Right lobe of liver (tissue), 6 donors: ENCODE results near the gene ARVCF. TPM values are rescaled to one million over a fixed set of nuclear protein-coding genes. Genes with fewer than 3 reads are reported as not detected.
A peak's percentile ranks its signal among the peaks of the same experiment; 100 is the strongest.

Source experiments
- ATAC-seq, 4 donors: fragments of 200-7000 bp; cut with Tn5 transposase; one replicate each; pipeline ENCODE4 v1.9.1; 2020; ENCODE audit warnings: mild to moderate bottlenecking in 4 of 4, moderate library complexity in 4 of 4
- DNase-seq, 3 donors: peaks; one replicate each; pipeline ENCODE4 v3.0.0-alpha.2; 2020
- H3K27ac ChIP-seq, 3 donors: fragments of 200-600 bp; one replicate each; pipeline ENCODE4 v1.8.0; 2022
- H3K27me3 ChIP-seq, 2 donors: fragments of 200-600 bp; one replicate each; pipeline ENCODE4 v1.8.0; 2022
- H3K36me3 ChIP-seq, 4 donors: fragments of 200-600 bp; sonication (generic) in 1 of 4; one replicate each; pipeline versions ENCODE4 v1.5.1 to v1.8.0; 2017 to 2022; ENCODE audit warnings: control low read depth in 1 of 4
- H3K4me1 ChIP-seq, 4 donors: fragments of 200-600 bp; sonication (generic) in 1 of 4; one replicate each; pipeline versions ENCODE4 v1.5.1 to v1.8.0; 2017 to 2022; ENCODE audit warnings: control low read depth in 1 of 4
- H3K4me3 ChIP-seq, 3 donors: fragments of 200-600 bp; one replicate each; pipeline ENCODE4 v1.8.0; 2022
- H3K9me3 ChIP-seq, 4 donors: fragments of 200-600 bp; sonication (generic) in 1 of 4; one replicate each; pipeline versions ENCODE4 v1.5.1 to v1.8.0; 2017 to 2022; ENCODE audit warnings: control low read depth in 1 of 4
- CTCF ChIP-seq, 4 donors: fragments of 200-600 bp in 3 of 4; fragments of 450-650 bp in 1 of 4; IDR thresholded peaks; one replicate each; pipeline versions ENCODE4 v1.5.1 to v1.8.0; 2016 to 2022; ENCODE audit warnings: antibody characterized with exemption in 4 of 4, mild to moderate bottlenecking in 2 of 4
- POLR2A ChIP-seq: fragments of 450-650 bp; IDR thresholded peaks from one replicate; pipeline ENCODE4 v1.6.1; 2017; ENCODE audit warnings: antibody characterized with exemption, mild to moderate bottlenecking
- whole genome bisulfite sequencing: methylation state at CpG from one replicate; pipeline ENCODE4 v1.1.6; 2018; ENCODE audit warnings: low coverage, low lambda C conversion rate; ENCODE audit not compliant: insufficient coverage; ENCODE audit errors: missing lambda C conversion rate; 5-methylcytosine and 5-hydroxymethylcytosine counted together
- intact Hi-C, 2 donors: fragments of 100-400 bp; cut with DNase I; formaldehyde crosslinking; loops; one replicate each; pipeline versions ENCODE4 v1.11.2 to v1.14.1; 2022
- total RNA-seq, 6 experiments: library from RNA; depleted of rRNA in 2 of 6; stranded (reverse); fragments of >200 nt in 2 of 6; fragmentation: NEBNext Ultra II Directional in 3 of 6; extraction: Animal tissue kit (Norgen Biotek cat#: 25700) in 3 of 6; gene quantifications; one replicate each; pipeline versions ENCODE4 v1.1.0 to v1.2.4, GENCODE V29; 2016 to 2023
- donor health status: DM: no; HTN: yes; CAD: no.
- donor health status: DM: no; HTN: no; CAD: no.
- donor health status: DM: no; HTN: no; CAD: no.
- donor health status: DM: no; HTN: yes; CAD: no.
- donor health status: DM: no; HTN: yes; CAD: no.

Gene ARVCF
- total RNA-seq, 6 experiments from 2014 or later, result 11.5 to 40.9 (median 20.7) TPM

- Histone ChIP-seq H3K36me3 (no peaks in the 10 kb centered on the region), H3K4me1 (peaks cover 0 to 10% (median 4%) of the 10 kb centered on the region in 4 donors), H3K27ac (peak overlapping the region in 1 of 3 donors; percentile 10), H3K9me3 (no peaks in the 10 kb centered on the region), H3K4me3 (no peak overlapping the region), H3K27me3 (no peaks in the 10 kb centered on the region)
- ATAC-seq (no peak), DNase-seq (peak in 2 of 3 donors; percentile 15 to 40)
- intact Hi-C loops, result no loop called here
- WGBS, result 72% methylated on average over 4 of the region's 11 CpGs
- TF ChIP-seq POLR2A (no peak), CTCF (IDR thresholded peaks at IDR 0.05) (no peak)
Measured at GRCh38 chr22:19984851-19985811, 31.5 kb downstream of the ARVCF start.

GRCh38 chr22:19984201-19984753 lies 32.3 kb downstream of the ARVCF start:
- DNase-seq (peak in 2 of 3 donors; percentile 50 to 65), ATAC-seq (peak in 1 of 4 donors; percentile 72)
- Histone ChIP-seq H3K4me3 (no peak overlapping the region), H3K36me3 (no peaks in the 10 kb centered on the region), H3K4me1 (peaks cover 0 to 10% (median 4%) of the 10 kb centered on the region in 4 donors), H3K9me3 (no peaks in the 10 kb centered on the region), H3K27me3 (no peaks in the 10 kb centered on the region), H3K27ac (peak overlapping the region in 1 of 3 donors; percentile 10)
- no peak for TF ChIP-seq POLR2A
- TF ChIP-seq CTCF (IDR thresholded peaks at IDR 0.05), result no peak
- intact Hi-C loops, result no loop called here
- WGBS, result 50% methylated on average over 2 of the region's 19 CpGs

- DNase-seq (peak in 2 of 3 donors; percentile 20 to 35), ATAC-seq (no peak)
- Histone ChIP-seq H3K36me3 (no peaks in the 10 kb centered on the region), H3K9me3 (no peaks in the 10 kb centered on the region), H3K27me3 (no peaks in the 10 kb centered on the region), H3K4me1 (peaks cover 0 to 10% (median 4%) of the 10 kb centered on the region in 4 donors), H3K27ac (peak overlapping the region in 1 of 3 donors; percentile 7), H3K4me3 (no peak overlapping the region)
- 50% methylated on average over 2 of the region's 5 CpGs for WGBS
- TF ChIP-seq CTCF (IDR thresholded peaks at IDR 0.05) (no peak), POLR2A (no peak)
- intact Hi-C loops, result no loop called here
Measured at GRCh38 chr22:19983741-19984140, 32.9 kb downstream of the ARVCF start.

DNA sequence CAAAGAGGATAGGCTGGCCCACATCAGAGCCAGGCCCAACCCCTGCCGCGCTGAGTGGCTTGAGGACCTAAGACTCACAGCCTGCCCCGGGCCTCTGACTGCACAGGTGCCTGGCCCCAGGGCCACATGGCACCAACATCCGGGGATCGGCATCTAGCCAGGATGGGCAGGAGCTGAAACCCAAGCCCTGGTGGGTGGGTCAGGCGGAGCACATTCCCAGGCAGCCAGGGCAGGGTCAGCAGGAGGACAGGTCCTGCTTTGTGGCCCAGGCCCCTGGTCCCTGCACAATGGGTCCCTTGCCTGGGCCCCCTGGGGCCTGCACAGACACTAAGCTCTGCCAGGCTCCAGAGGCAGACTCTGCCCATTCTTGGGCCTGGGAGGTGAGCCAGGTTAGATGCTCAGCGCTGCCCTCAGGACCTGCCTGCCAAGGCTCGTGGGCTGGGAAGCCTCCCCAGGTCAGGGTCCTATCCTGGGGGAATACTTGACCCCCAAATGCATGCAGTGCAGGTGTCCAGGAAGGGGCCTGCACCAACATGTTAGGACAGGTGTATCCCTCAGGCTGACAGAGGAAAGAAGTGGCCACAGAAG lies 33.5 kb downstream of the ARVCF start:
- no peak overlapping the region for H3K4me3 ChIP-seq
- 70% methylated on average over 2 of the region's 8 CpGs for WGBS
- H3K36me3 ChIP-seq, result no peaks in the 10 kb centered on the region
- H3K9me3 ChIP-seq, result no peaks in the 10 kb centered on the region
- H3K4me1 ChIP-seq, result peaks cover 0 to 10% (median 4%) of the 10 kb centered on the region in 4 donors
- DNase-seq, result peak in 2 of 3 donors; percentile 18 to 42
- no peak for ATAC-seq
- TF ChIP-seq CTCF (IDR thresholded peaks at IDR 0.05) (no peak), POLR2A (no peak)
- no peaks in the 10 kb centered on the region for H3K27me3 ChIP-seq
- H3K27ac ChIP-seq, result no peak overlapping the region
- intact Hi-C loops, result no loop called here
